HG03558 (cell line): ENCODE measurements around the gene CSTF1.

ENCODE experiments used
- ATAC-seq: cut with Tn5 transposase; IDR thresholded peaks from one replicate; pipeline ENCODE4 v1.9.1; 2021; ENCODE audit warnings: moderate number of reproducible peaks; ENCODE audit not compliant: unreplicated experiment; ENCODE audit errors: extremely low read depth

CSTF1 gene

DNA sequence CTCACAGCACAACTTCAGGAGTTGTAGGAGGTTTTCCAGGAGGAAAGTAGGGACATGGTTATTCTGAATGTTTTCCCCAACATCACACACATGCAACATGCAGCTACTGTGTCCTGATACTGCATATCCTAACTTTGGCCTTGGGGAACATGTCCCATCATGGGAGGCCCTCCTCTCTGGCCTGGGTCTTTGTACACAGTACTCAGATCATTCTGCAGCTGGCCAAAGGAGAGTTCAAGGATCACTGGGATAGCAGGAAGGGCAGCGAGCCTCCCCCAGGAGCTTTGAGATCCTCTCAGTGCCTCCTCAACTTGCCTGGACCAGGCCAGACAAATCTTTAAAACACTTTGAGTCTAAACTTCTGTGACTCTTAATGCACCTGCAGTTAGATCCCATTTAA lies 32.5 kb downstream of the CSTF1 start:
- no peak for ATAC-seq

DNA sequence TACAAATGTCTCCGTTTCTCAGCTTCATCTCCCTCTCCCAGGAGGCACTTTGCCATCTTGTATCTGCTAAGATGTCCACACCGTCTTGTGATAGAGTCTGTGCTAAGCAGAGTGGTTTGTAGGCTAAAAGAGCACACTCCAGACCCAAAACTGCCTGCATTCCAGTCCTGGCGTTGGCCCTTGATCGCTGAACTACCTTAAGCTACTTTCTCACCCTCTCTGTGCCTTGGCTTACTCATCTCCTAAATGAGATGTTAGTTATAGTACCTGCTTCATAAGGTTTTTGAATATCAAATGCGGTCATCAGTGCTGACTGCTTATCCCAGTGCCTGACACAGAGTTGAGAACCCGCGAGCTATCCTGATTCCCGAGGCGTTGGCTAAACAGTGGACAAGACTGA lies 33.6 kb downstream of the CSTF1 start:
- ATAC-seq: no peak

DNA sequence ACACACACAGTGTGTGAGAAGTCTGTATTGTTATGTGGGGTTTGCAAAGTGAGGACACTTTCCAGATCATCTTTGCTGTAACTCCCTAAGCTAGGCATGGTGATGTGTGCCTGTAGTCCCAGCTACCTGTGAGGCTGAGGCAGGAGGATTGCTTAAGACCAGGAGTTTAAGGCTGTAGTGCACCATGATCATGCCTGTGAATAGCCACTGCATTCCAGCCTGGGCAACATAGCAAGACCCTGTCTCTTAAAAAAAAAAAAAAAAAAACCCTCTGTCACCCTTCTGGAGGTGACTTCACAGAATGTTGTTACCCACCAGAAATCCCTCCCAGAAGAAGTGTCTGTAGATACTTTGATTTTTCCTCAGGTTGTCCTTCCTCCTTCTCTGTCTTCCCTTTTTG lies 34.5 kb downstream of the CSTF1 start:
- no peak for ATAC-seq

GRCh38 chr20:56427797-56428196 lies 35.4 kb downstream of the CSTF1 start:
- no peak for ATAC-seq

DNA sequence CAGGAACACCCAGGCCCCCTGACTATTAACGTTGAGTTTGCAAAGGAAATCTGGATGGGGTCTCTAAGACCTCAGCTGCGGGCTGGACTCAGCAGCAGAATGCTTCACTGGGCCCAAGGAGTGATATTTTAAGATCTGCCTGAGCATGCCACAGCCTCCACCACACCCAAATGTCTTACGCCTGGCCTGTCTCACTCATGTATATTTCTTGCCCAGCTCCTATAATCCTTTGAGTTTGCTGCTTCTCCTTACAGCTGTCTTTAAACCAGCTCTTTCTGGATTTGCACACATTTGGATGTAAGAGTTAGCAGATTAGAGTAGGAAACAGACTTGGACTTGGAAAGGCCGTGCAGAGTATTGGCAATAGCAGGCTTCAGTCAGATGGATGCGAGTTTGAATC lies 36.0 kb downstream of the CSTF1 start:
- ATAC-seq: no peak

GRCh38 chr20:56428881-56429280 lies 36.4 kb downstream of the CSTF1 start:
- no peak for ATAC-seq

- ATAC-seq: no peak
Measured at GRCh38 chr20:56429502-56429901, 37.1 kb downstream of the CSTF1 start.

- ATAC-seq: no peak
Measured at GRCh38 chr20:56429941-56430340, 37.5 kb downstream of the CSTF1 start.

- no peak for ATAC-seq
Measured at GRCh38 chr20:56430461-56430860, 38.0 kb downstream of the CSTF1 start.

DNA sequence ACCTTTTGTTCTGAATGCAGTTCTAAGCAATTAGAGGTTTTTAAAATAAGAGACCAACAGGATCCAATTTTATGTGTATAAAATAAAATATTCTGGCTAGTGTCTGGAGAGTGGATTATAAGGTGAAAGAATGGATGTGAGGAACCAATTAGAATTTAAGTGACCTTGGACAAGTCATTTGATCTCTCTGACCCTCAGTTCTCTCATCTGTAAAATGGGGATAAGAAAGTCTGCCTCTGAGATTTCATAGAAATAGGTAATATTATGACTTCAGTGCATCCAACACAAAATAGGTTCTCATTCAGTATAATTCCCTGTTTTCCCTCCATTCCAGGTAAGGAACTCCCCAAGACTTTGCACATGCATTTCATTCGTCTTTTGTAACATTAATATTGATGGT lies 38.5 kb downstream of the CSTF1 start:
- ATAC-seq: no peak

- no peak for ATAC-seq
Measured at GRCh38 chr20:56431471-56431870, 39.0 kb downstream of the CSTF1 start.

- no peak for ATAC-seq
Measured at GRCh38 chr20:56433221-56433879, 40.9 kb downstream of the CSTF1 start.

- ATAC-seq: no peak
Measured at GRCh38 chr20:56433880-56434255, 41.4 kb downstream of the CSTF1 start.

DNA sequence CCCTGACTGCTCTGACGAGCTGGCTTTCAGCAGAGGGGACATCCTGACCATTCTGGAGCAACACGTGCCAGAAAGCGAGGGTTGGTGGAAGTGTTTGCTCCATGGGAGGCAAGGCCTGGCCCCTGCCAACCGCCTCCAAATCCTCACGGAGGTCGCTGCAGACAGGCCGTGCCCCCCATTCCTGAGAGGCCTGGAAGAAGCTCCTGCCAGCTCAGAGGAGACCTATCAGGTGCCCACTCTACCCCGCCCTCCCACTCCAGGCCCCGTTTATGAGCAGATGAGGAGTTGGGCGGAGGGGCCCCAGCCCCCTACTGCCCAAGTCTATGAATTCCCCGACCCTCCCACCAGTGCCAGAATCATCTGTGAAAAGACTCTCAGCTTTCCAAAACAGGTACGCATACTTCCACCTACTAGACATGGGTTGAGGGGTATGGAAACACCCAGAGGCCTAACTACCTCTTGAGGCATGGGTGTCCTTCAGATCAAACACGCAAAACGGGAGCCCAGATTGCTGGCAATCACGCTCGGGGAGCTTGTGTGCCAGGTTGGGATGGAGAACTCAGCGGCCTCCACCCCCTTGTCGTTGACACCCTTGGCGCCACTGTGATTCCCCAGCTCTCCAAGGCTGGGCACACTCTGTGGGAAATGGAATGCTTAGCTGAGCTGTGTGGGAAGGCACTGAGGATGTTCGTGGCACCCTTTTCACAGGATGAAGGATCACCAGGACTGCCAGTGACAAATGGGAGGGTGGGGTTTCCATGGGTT lies 44.9 kb downstream of the CSTF1 start:
- ATAC-seq: no peak

DNA sequence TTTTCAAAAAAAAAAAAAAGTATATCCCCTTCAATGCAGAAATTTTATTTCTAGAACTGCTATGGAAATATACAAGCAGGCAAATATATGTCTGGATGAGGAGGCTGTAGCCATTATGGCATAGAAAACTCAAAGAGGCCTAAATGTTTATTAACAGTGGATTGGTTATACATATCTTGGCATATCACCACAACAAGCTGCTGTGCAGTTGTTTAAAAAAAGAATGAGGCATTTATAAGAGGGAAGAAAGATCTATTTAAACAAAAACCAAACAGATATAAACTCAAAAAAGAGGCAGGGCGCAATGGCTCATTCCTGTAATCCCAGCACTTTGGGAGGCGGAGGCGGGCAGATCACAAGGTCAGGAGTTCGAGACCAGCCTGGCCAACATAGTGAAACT lies 45.8 kb downstream of the CSTF1 start:
- no peak for ATAC-seq

GRCh38 chr20:56439771-56440291 lies 47.4 kb downstream of the CSTF1 start:
- ATAC-seq: no peak

GRCh38 chr20:56440346-56441007 lies 48.0 kb downstream of the CSTF1 start:
- ATAC-seq: no peak

DNA sequence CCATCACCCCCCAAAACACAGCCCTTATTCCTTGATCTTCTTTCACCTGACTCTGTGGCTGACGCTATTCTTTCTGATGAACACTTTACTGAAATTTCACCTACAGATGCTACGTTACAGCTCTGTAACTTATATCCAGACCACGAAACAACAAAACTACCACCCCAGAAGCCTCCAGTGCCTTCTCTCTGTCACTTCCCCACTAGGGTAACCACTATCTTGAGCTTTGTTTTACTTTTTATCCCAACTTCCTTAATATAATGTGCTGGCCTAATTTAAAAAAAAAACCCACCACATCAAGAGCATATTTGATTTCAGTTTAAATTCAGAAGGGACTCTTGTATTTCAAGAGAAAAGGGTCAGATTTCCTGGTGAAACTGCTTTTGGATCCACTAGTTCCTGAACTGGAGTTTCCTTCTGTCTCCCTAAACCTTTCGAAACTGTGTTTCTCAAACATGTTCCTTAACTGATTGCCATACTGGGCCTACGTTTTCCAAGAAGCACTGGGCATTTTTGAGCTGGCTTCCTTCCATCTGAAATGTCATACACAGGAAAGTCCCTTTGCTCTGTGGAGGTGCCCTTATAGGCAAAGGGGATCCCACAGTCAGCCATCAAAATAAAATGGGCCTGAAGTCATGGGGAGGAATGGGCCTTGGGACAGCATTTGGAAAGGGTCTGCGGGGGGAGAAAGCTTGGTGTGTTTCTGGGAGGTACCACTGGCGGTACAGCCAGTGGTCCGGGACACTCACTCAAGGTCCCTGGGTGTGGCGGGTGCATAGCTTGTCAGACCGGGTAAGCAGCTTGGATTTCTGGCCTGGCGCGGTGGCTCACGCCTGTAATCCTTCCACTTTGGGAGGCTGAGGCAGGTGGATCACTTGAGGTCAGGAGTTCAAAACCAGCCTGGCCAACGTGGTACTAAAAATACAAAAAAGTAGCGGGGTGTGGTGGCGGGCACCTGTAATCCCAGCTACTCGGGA lies 50.2 kb downstream of the CSTF1 start:
- ATAC-seq: no peak

GRCh38 chr20:56443654-56444540 lies 51.5 kb downstream of the CSTF1 start:
- ATAC-seq: no peak
